GM23338 (cell line): ENCODE data around the gene NLGN1. TPM values are rescaled to one million over a fixed set of nuclear protein-coding genes. Genes with fewer than 3 reads are reported as not detected.

Source experiments
- ATAC-seq: fragments of 200-7000 bp; cut with Tn5 transposase; 3 replicates; pipeline ENCODE4 v1.9.1; 2020
- DNase-seq: peaks from one replicate; pipeline ENCODE4 v3.0.0-alpha.2; 2015; ENCODE audit warnings: low spot score
- H2AFZ ChIP-seq: fragments of 200-600 bp; sonication (generic); 2 replicates; pipeline ENCODE4 v1.8.0; 2016; ENCODE audit warnings: antibody characterized with exemption, mild to moderate bottlenecking, moderate library complexity
- H3F3A ChIP-seq: fragments of 200-600 bp; sonication (generic); replicated peaks from 2 replicates; pipeline ENCODE4 v1.8.0; 2017; ENCODE audit warnings: antibody characterized with exemption, mixed run types, low read depth
- H3K27ac ChIP-seq: fragments of 200-600 bp; sonication (generic); 2 replicates; pipeline ENCODE4 v1.6.1; 2016; ENCODE audit warnings: low read depth
- H3K27me3 ChIP-seq: fragments of 200-600 bp; sonication (generic); 2 replicates; pipeline ENCODE4 v1.8.0; 2016; ENCODE audit warnings: mild to moderate bottlenecking, mixed run types, moderate library complexity; ENCODE audit not compliant: insufficient read depth
- H3K36me3 ChIP-seq: fragments of 200-600 bp; sonication (generic); 2 replicates; pipeline ENCODE4 v1.8.0; 2016; ENCODE audit warnings: mild to moderate bottlenecking; ENCODE audit not compliant: insufficient read depth
- H3K4me1 ChIP-seq: fragments of 200-600 bp; sonication (generic); 2 replicates; pipeline ENCODE4 v1.8.0; 2016; ENCODE audit warnings: mild to moderate bottlenecking, moderate library complexity; ENCODE audit not compliant: insufficient read depth
- H3K4me2 ChIP-seq: fragments of 200-600 bp; sonication (generic); 2 replicates; pipeline ENCODE4 v1.7.1; 2017; ENCODE audit warnings: mixed run types
- H3K4me3 ChIP-seq: fragments of 200-600 bp; sonication (generic); 2 replicates; pipeline ENCODE4 v1.6.1; 2016; ENCODE audit warnings: mixed run types
- H3K79me2 ChIP-seq: fragments of 200-600 bp; sonication (generic); replicated peaks from 2 replicates; pipeline ENCODE4 v1.8.0; 2017; ENCODE audit warnings: mild to moderate bottlenecking; ENCODE audit not compliant: insufficient read depth
- H3K9me2 ChIP-seq: fragments of 200-600 bp; sonication (generic); 2 replicates; pipeline ENCODE4 v1.8.0; 2017; ENCODE audit not compliant: insufficient read depth
- H4K20me1 ChIP-seq: fragments of 200-600 bp; sonication (generic); replicated peaks from 2 replicates; pipeline ENCODE4 v1.8.0; 2017; ENCODE audit warnings: mild to moderate bottlenecking; ENCODE audit not compliant: insufficient read depth
- H3K27ac Mint-ChIP-seq: 2 replicates; pipeline ENCODE4 v1.8.0; 2020; ENCODE audit warnings: inconsistent platforms, mild to moderate bottlenecking, moderate library complexity, mixed read lengths
- H3K27me3 Mint-ChIP-seq: 3 replicates; pipeline ENCODE4 v1.8.0; 2022; ENCODE audit warnings: low read depth, mild to moderate bottlenecking, moderate library complexity, mixed read lengths, inconsistent platforms; ENCODE audit not compliant: insufficient read depth, poor library complexity
- H3K36me3 Mint-ChIP-seq: 3 replicates; pipeline ENCODE4 v1.8.0; 2021; ENCODE audit warnings: low read depth, mild to moderate bottlenecking, inconsistent platforms, moderate library complexity, mixed read lengths
- H3K4me1 Mint-ChIP-seq: 3 replicates; pipeline ENCODE4 v1.8.0; 2020; ENCODE audit warnings: mild to moderate bottlenecking, inconsistent platforms, mixed read lengths
- H3K4me3 Mint-ChIP-seq: 3 replicates; pipeline ENCODE4 v1.8.0; 2021; ENCODE audit warnings: moderate library complexity, mild to moderate bottlenecking, inconsistent platforms, mixed read lengths
- H3K9me3 Mint-ChIP-seq: 3 replicates; pipeline ENCODE4 v1.8.0; 2020; ENCODE audit warnings: moderate library complexity, mild to moderate bottlenecking, inconsistent platforms, mixed read lengths
- CREB1 ChIP-seq: fragments of 250-450 bp; sonication (Bioruptor Pico); IDR thresholded peaks from 2 replicates; pipeline ENCODE4 v1.5.0; 2020; ENCODE audit warnings: low read depth, mild to moderate bottlenecking, moderate library complexity
- CTCF ChIP-seq, 2 experiments: fragments of 200-600 bp in 1 of 2; sonication (generic) in 1 of 2; conservative IDR thresholded peaks; 2 replicates each; pipeline versions ENCODE4 v1.5.1 to v1.6.1; 2016 to 2017; ENCODE audit warnings: antibody characterized with exemption in 2 of 2, low read depth in 2 of 2, mild to moderate bottlenecking in 2 of 2, moderate library complexity in 1 of 2
- ETS1 ChIP-seq: IDR thresholded peaks from 2 replicates; pipeline ENCODE4 v1.6.1; 2016; ENCODE audit warnings: antibody characterized with exemption
- EZH2 ChIP-seq: fragments of 200-600 bp; sonication (generic); IDR thresholded peaks from one replicate; pipeline ENCODE4 v1.8.0; 2017; ENCODE audit warnings: antibody characterized with exemption, mild to moderate bottlenecking, low read depth; ENCODE audit not compliant: unreplicated experiment
- EZH2phosphoT487 ChIP-seq: fragments of 200-600 bp; sonication (generic); IDR thresholded peaks from one replicate; pipeline ENCODE4 v1.8.1; 2018; ENCODE audit warnings: antibody characterized with exemption; ENCODE audit not compliant: unreplicated experiment
- JUNB ChIP-seq: IDR thresholded peaks from one replicate; pipeline ENCODE4 v1.6.1; 2016; ENCODE audit warnings: antibody characterized with exemption; ENCODE audit not compliant: unreplicated experiment
- NANOG ChIP-seq: IDR thresholded peaks from 2 replicates; pipeline ENCODE4 v1.6.1; 2016; ENCODE audit warnings: antibody characterized with exemption, borderline replicate concordance
- POLR2AphosphoS5 ChIP-seq: IDR thresholded peaks from 2 replicates; pipeline ENCODE4 v1.6.1; 2016; ENCODE audit warnings: antibody characterized with exemption, low read depth
- REST ChIP-seq: IDR thresholded peaks from one replicate; pipeline ENCODE4 v1.6.1; 2018; ENCODE audit warnings: antibody characterized with exemption; ENCODE audit not compliant: unreplicated experiment
- STAT1 ChIP-seq: IDR thresholded peaks from one replicate; pipeline ENCODE4 v1.6.1; 2016; ENCODE audit warnings: antibody characterized with exemption; ENCODE audit not compliant: unreplicated experiment
- ZNF114 ChIP-seq: fragments of 250-450 bp; sonication (Bioruptor Pico); IDR thresholded peaks from 2 replicates; pipeline ENCODE4 v1.5.0; 2020; ENCODE audit warnings: mild to moderate bottlenecking, moderate library complexity
- ZNF331 ChIP-seq: fragments of 250-450 bp; sonication (Bioruptor Pico); IDR thresholded peaks from 2 replicates; pipeline ENCODE4 v1.5.0; 2020; ENCODE audit warnings: low read depth, mild to moderate bottlenecking, moderate library complexity
- ZNF462 ChIP-seq: fragments of 250-450 bp; sonication (Bioruptor Pico); IDR thresholded peaks from 2 replicates; pipeline ENCODE4 v1.5.0; 2020; ENCODE audit warnings: mild to moderate bottlenecking, moderate library complexity
- polyA plus RNA-seq: library from polyadenylated mRNA; unstranded; fragments of >200 nt; fragmentation: Nextera tagmentation; extraction: Ambion mirVana; gene quantifications from 2 replicates; pipeline ENCODE4 v1.2.1, GENCODE V29; 2016
- total RNA-seq: library from RNA; depleted of rRNA; stranded (reverse); fragments of >200 nt; shearing (Covaris generic); gene quantifications from 2 replicates; pipeline ENCODE4 v1.2.3, GENCODE V29; 2014

NLGN1 gene
- total and polyA plus RNA-seq, 2 experiments from 2014 or later = 6.5 to 18.6 TPM

- Histone ChIP-seq H3K27ac (no peak overlapping the region), H4K20me1 (no peaks in the 10 kb centered on the region), H2AFZ (no peak overlapping the region), H3K4me2 (no peak overlapping the region), H3K4me3 (no peak overlapping the region), H3K27me3 (no peaks in the 10 kb centered on the region), H3K4me1 (peaks cover 9% of the 10 kb centered on the region), H3K36me3 (no peaks in the 10 kb centered on the region), H3K79me2 (no peaks in the 10 kb centered on the region), H3F3A (no peaks in the 10 kb centered on the region), H3K9me2 (no peaks in the 10 kb centered on the region)
- ATAC-seq (no peak), DNase-seq (no peak)
- Mint-ChIP-seq H3K27me3 (no peaks in the 10 kb centered on the region), H3K9me3 (no peaks in the 10 kb centered on the region), H3K27ac (no peak overlapping the region), H3K4me1 (peaks cover 14% of the 10 kb centered on the region), H3K36me3 (no peaks in the 10 kb centered on the region), H3K4me3 (no peak overlapping the region)
- TF ChIP-seq JUNB (no peak), STAT1 (no peak), EZH2 (no peak), ETS1 (no peak), ZNF462 (CRISPR knock-in tag) (no peak), CREB1 (no peak), ZNF331 (no peak), EZH2phosphoT487 (no peak), CTCF (conservative IDR thresholded peaks at IDR 0.05; ENCODE audit: low read depth in 2 of 2) (no peak), ZNF114 (CRISPR knock-in tag) (no peak), POLR2AphosphoS5 (no peak), NANOG (no peak), REST (no peak)
Measured at GRCh38 chr3:173780067-173780466, 382.5 kb downstream of the NLGN1 start.
